NT2/D1 (cell line): Measurements from ENCODE around the gene TRPC4.

ENCODE experiments used
- SUZ12 ChIP-seq: IDR thresholded peaks from 2 replicates; pipeline ENCODE4 v1.6.1; 2011; ENCODE audit not compliant: insufficient read length, insufficient read depth; ENCODE audit errors: extremely low read depth
- ZNF274 ChIP-seq: IDR thresholded peaks from 2 replicates; pipeline ENCODE4 v1.6.1; 2011; ENCODE audit warnings: mild to moderate bottlenecking, low read depth, low read length

- TF ChIP-seq ZNF274 (no peak), SUZ12 (no peak)
Observed at GRCh38 chr13:37663724-37664123, 205.8 kb downstream of the TRPC4 start.
